Measurements from ENCODE around the gene ULK4.
A peak's percentile ranks its signal among the peaks of the same experiment; 100 is the strongest.

The ULK4 gene

GRCh38 chr3:41198950-41199865 is 762.7 kb downstream of the ULK4 start, which contains the start of gene CTNNB1 (continued):
- TF ChIP-seq HOXD13 (CRISPR knock-in tag; IDR thresholded peaks at IDR 0.05; ENCODE audit: borderline replicate concordance), result no peak
- TF ChIP-seq IKZF3 (tag by site-specific recombination; IDR thresholded peaks at IDR 0.05), result no peak
- 0 out of 2 replicates have a peak, but pooled peaks have one; percentile 47 for TF ChIP-seq ZNF777 (tag by site-specific recombination; IDR thresholded peaks at IDR 0.05; ENCODE audit: borderline replicate concordance)
- peak; percentile 83 for TF ChIP-seq ZBTB20 (tag by site-specific recombination; IDR thresholded peaks at IDR 0.05)
- peak; percentile 52; the same call in 1 of the 2 replicates for TF ChIP-seq ZBTB44 (tag by site-specific recombination; IDR thresholded peaks at IDR 0.05)
- TF ChIP-seq HOXA7 (CRISPR knock-in tag; IDR thresholded peaks at IDR 0.05; ENCODE audit: borderline replicate concordance), result no peak
- TF ChIP-seq ZNF843 (tag by site-specific recombination; IDR thresholded peaks at IDR 0.05), result 0 out of 2 replicates have a peak, but pooled peaks have one; percentile 51
- TF ChIP-seq PRDM1 (tag by site-specific recombination; IDR thresholded peaks at IDR 0.05), result 0 out of 2 replicates have a peak, but pooled peaks have one; percentile 11
- TF ChIP-seq ZNF473 (tag by site-specific recombination; IDR thresholded peaks at IDR 0.05), result no peak
- peak; percentile 80 for TF ChIP-seq ZBTB8A (tag by site-specific recombination; IDR thresholded peaks at IDR 0.05)
- peak; percentile 88 for TF ChIP-seq ZFHX2 (tag by site-specific recombination; conservative IDR thresholded peaks at IDR 0.05)
- no peak for TF ChIP-seq ZNF112 (tag by site-specific recombination; IDR thresholded peaks at IDR 0.05)
- TF ChIP-seq ZNF707 (tag by site-specific recombination; IDR thresholded peaks at IDR 0.05), result no peak
- TF ChIP-seq ZNF701 (tag by site-specific recombination; IDR thresholded peaks at IDR 0.05), result no peak
- TF ChIP-seq ZSCAN16 (tag by site-specific recombination; IDR thresholded peaks at IDR 0.05), result no peak
- TF ChIP-seq ZNF280C (tag by site-specific recombination; IDR thresholded peaks at IDR 0.05), result no peak
- TF ChIP-seq ZNF362 (tag by site-specific recombination; IDR thresholded peaks at IDR 0.05), result 0 out of 2 replicates have a peak, but pooled peaks have one; percentile 21
- no peak for TF ChIP-seq ZNF211 (tag by site-specific recombination; IDR thresholded peaks at IDR 0.05; ENCODE audit: low read depth)
- TF ChIP-seq ELK4 (IDR thresholded peaks at IDR 0.05; ENCODE audit: borderline replicate concordance, low read depth, low read length), result no peak
- no peak for TF ChIP-seq ZNF202 (tag by site-specific recombination; IDR thresholded peaks at IDR 0.05; ENCODE audit: borderline replicate concordance)
- no peak for TF ChIP-seq ZNF624 (tag by site-specific recombination; IDR thresholded peaks at IDR 0.05)
- no peak for TF ChIP-seq GFI1B (tag by site-specific recombination; IDR thresholded peaks at IDR 0.05)
- TF ChIP-seq ZNF2 (tag by site-specific recombination; IDR thresholded peaks at IDR 0.05), result peak; percentile 85
- TF ChIP-seq ZNF623 (tag by site-specific recombination; IDR thresholded peaks at IDR 0.05), result no peak
- no peak for TF ChIP-seq ZFP41 (tag by site-specific recombination; IDR thresholded peaks at IDR 0.05; ENCODE audit: borderline replicate concordance)
- TF ChIP-seq ZNF341 (tag by site-specific recombination; IDR thresholded peaks at IDR 0.05; ENCODE audit: low read depth), result peak; percentile 29; the same call in 1 of the 2 replicates
- peak; percentile 75 for TF ChIP-seq ZBTB26 (tag by site-specific recombination; optimal IDR thresholded peaks at IDR 0.05)
- TF ChIP-seq ZNF335 (tag by site-specific recombination; conservative IDR thresholded peaks at IDR 0.05), result peak; percentile 27
- TF ChIP-seq ZNF248 (tag by site-specific recombination; IDR thresholded peaks at IDR 0.05), result no peak
- TF ChIP-seq ZNF639 (tag by site-specific recombination; IDR thresholded peaks at IDR 0.05), result peak; percentile 61; the same call in 1 of the 2 replicates
- peak; percentile 28; the same call in 1 of the 2 replicates for TF ChIP-seq OSR2 (tag by site-specific recombination; IDR thresholded peaks at IDR 0.05)
- TF ChIP-seq ZNF37A (tag by site-specific recombination; IDR thresholded peaks at IDR 0.05), result no peak
